ENCODE results near the gene MKNK2.
A peak's percentile ranks its signal among the peaks of the same experiment; 100 is the strongest.

Gene MKNK2

GRCh38 chr19:2064788-2065524, 13.9 kb upstream of the MKNK2 start:
- Histone ChIP-seq H3K4me2 (no peak overlapping the region), H3K27ac (no peak overlapping the region), H2AFZ (ENCODE audit: low read depth) (no peak overlapping the region), H3K79me2 (ENCODE audit: insufficient read depth, low read depth) (no peaks in the 10 kb centered on the region), H3K4me1 (ENCODE audit: low read depth, poor library complexity, severe bottlenecking) (peaks cover 18% of the 10 kb centered on the region), H4K20me1 (ENCODE audit: insufficient read depth) (no peaks in the 10 kb centered on the region), H3K27me3 (ENCODE audit: insufficient read depth, low read depth) (no peaks in the 10 kb centered on the region), H3K36me3 (ENCODE audit: insufficient read depth) (no peaks in the 10 kb centered on the region), H3K9ac (no peak overlapping the region), H3K4me3 (IDR thresholded peaks at IDR 0.05; ENCODE audit: insufficient read depth, low read depth, low read length) (no peak overlapping the region)
- no peak for TF ChIP-seq CTCF (conservative IDR thresholded peaks at IDR 0.05; ENCODE audit: low read depth, low read length)

- H3K4me3 ChIP-seq (IDR thresholded peaks at IDR 0.05; ENCODE audit: insufficient read depth, low read depth, low read length): no peak overlapping the region
- H3K4me1 ChIP-seq (ENCODE audit: low read depth, poor library complexity, severe bottlenecking): peaks cover 24% of the 10 kb centered on the region
Observed at GRCh38 chr19:2064395-2064787, 13.3 kb upstream of the MKNK2 start.

GRCh38 chr19:2063824-2064223, 12.8 kb upstream of the MKNK2 start:
- no peak overlapping the region for H3K27ac ChIP-seq
- H3K4me3 ChIP-seq (IDR thresholded peaks at IDR 0.05; ENCODE audit: insufficient read depth, low read depth, low read length): no peak overlapping the region
- H3K9ac ChIP-seq: no peak overlapping the region
- no peaks in the 10 kb centered on the region for H3K79me2 ChIP-seq (ENCODE audit: insufficient read depth, low read depth)
- H3K4me2 ChIP-seq: no peak overlapping the region
- peaks cover 27% of the 10 kb centered on the region for H3K4me1 ChIP-seq (ENCODE audit: low read depth, poor library complexity, severe bottlenecking)
- no peaks in the 10 kb centered on the region for H4K20me1 ChIP-seq (ENCODE audit: insufficient read depth)
- no peak for TF ChIP-seq CTCF (conservative IDR thresholded peaks at IDR 0.05; ENCODE audit: low read depth, low read length)
- H3K27me3 ChIP-seq (ENCODE audit: insufficient read depth, low read depth): no peaks in the 10 kb centered on the region
- no peaks in the 10 kb centered on the region for H3K36me3 ChIP-seq (ENCODE audit: insufficient read depth)
- no peak overlapping the region for H2AFZ ChIP-seq (ENCODE audit: low read depth)

More at GRCh38 chr19:2064395-2064787, 13.3 kb upstream of the MKNK2 start:
- no peaks in the 10 kb centered on the region for H3K79me2 ChIP-seq (ENCODE audit: insufficient read depth, low read depth)
- H3K36me3 ChIP-seq (ENCODE audit: insufficient read depth): no peaks in the 10 kb centered on the region
- H3K27me3 ChIP-seq (ENCODE audit: insufficient read depth, low read depth): no peaks in the 10 kb centered on the region
- H3K4me2 ChIP-seq: no peak overlapping the region
- H3K27ac ChIP-seq: no peak overlapping the region
- TF ChIP-seq CTCF (conservative IDR thresholded peaks at IDR 0.05; ENCODE audit: low read depth, low read length): no peak
- H3K9ac ChIP-seq: no peak overlapping the region
- no peak overlapping the region for H2AFZ ChIP-seq (ENCODE audit: low read depth)
- H4K20me1 ChIP-seq (ENCODE audit: insufficient read depth): no peaks in the 10 kb centered on the region

GRCh38 chr19:2062770-2063169, 11.7 kb upstream of the MKNK2 start:
- H4K20me1 ChIP-seq (ENCODE audit: insufficient read depth): no peaks in the 10 kb centered on the region
- no peaks in the 10 kb centered on the region for H3K36me3 ChIP-seq (ENCODE audit: insufficient read depth)
- no peak for TF ChIP-seq CTCF (conservative IDR thresholded peaks at IDR 0.05; ENCODE audit: low read depth, low read length)
- H3K4me2 ChIP-seq: peak overlapping the region; percentile 93; the same call in 1 of the 2 replicates
- peaks cover 27% of the 10 kb centered on the region for H3K4me1 ChIP-seq (ENCODE audit: low read depth, poor library complexity, severe bottlenecking)
- no peak overlapping the region for H2AFZ ChIP-seq (ENCODE audit: low read depth)
- H3K9ac ChIP-seq: no peak overlapping the region
- H3K27ac ChIP-seq: no peak overlapping the region
- no peak overlapping the region for H3K4me3 ChIP-seq (IDR thresholded peaks at IDR 0.05; ENCODE audit: insufficient read depth, low read depth, low read length)
- no peaks in the 10 kb centered on the region for H3K79me2 ChIP-seq (ENCODE audit: insufficient read depth, low read depth)
- no peaks in the 10 kb centered on the region for H3K27me3 ChIP-seq (ENCODE audit: insufficient read depth, low read depth)

All from KMS-11 (cell line).